ENCODE measurements around the gene FRYL.

DNA sequence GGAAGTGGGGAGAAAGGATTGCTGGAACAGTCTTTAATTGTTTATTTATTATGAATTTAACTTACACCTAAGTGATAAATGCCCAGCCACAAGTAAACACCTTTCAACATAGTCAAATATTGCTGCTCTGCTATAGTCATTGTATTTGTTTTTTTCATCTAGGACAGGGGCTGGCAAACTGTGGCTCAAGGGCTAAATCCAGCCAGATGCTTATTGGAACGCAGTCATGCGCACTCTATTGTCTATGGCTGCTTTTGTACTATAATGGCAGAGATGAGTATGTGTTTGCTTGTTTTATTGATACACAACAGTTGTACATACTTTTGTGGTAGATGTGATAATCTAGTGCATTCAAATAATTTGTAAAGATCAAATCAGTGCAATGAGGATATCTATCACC lies 194.7 kb downstream of the FRYL start:
- TF ChIP-seq, protein P1, sequence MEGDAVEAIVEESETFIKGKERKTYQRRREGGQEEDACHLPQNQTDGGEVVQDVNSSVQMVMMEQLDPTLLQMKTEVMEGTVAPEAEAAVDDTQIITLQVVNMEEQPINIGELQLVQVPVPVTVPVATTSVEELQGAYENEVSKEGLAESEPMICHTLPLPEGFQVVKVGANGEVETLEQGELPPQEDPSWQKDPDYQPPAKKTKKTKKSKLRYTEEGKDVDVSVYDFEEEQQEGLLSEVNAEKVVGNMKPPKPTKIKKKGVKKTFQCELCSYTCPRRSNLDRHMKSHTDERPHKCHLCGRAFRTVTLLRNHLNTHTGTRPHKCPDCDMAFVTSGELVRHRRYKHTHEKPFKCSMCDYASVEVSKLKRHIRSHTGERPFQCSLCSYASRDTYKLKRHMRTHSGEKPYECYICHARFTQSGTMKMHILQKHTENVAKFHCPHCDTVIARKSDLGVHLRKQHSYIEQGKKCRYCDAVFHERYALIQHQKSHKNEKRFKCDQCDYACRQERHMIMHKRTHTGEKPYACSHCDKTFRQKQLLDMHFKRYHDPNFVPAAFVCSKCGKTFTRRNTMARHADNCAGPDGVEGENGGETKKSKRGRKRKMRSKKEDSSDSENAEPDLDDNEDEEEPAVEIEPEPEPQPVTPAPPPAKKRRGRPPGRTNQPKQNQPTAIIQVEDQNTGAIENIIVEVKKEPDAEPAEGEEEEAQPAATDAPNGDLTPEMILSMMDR (IDR thresholded peaks at IDR 0.05), result no peak
- TF ChIP-seq POLR2A (IDR thresholded peaks at IDR 0.05), result no peak

Measured in uterus (tissue), 2 donors.